H1 (cell line): Measurements from ENCODE around the gene C2CD4C. TPM values are rescaled to one million over a fixed set of nuclear protein-coding genes. Genes with fewer than 3 reads are reported as not detected.

Experiments
- CTCF ChIA-PET: fragments of 300-600 bp; sonication (Branson Sonifier 250); formaldehyde crosslinking; loops from one replicate; lab custom pipeline; 2021; ENCODE audit not compliant: partially characterized antibody; lab: Charles Lee
- POLR2A ChIA-PET: fragments of 300-600 bp; sonication (Branson Sonifier 250); formaldehyde crosslinking; loops from one replicate; lab custom pipeline; 2021; ENCODE audit warnings: inconsistent platforms; ENCODE audit not compliant: partially characterized antibody; lab: Charles Lee
- DNase-seq, 2 experiments: peaks; one replicate each; pipeline versions ENCODE4 v3.0.0 to v3.0.0-alpha.2; 2010 to 2022; ENCODE audit warnings: low spot score in 2 of 2, low read depth in 1 of 2, mixed read lengths in 1 of 2
- FAIRE-seq: peaks from 2 replicates; lab custom pipeline; 2011; peaks lifted over from hg19 to GRCh38; lab: Jason Lieb, UNC
- H2AFZ ChIP-seq: 2 replicates; pipeline ENCODE4 v1.8.1; 2012; ENCODE audit warnings: low read length, inconsistent platforms
- H2AK5ac ChIP-seq: 2 replicates; pipeline ENCODE4 v1.6.1; 2013; ENCODE audit warnings: low read depth, low read length
- H2BK120ac ChIP-seq: replicated peaks from 2 replicates; pipeline ENCODE3; 2013; ENCODE audit warnings: low read depth, low read length, inconsistent platforms
- H2BK12ac ChIP-seq: 2 replicates; pipeline ENCODE4 v1.6.1; 2013; ENCODE audit warnings: low read depth, low read length
- H2BK15ac ChIP-seq: 2 replicates; pipeline ENCODE4 v1.6.1; 2013; ENCODE audit warnings: low read length
- H2BK20ac ChIP-seq: 2 replicates; pipeline ENCODE4 v1.6.1; 2013; ENCODE audit warnings: low read length
- H2BK5ac ChIP-seq: 2 replicates; pipeline ENCODE4 v1.6.1; 2013; ENCODE audit warnings: low read depth, low read length
- H3K14ac ChIP-seq: 2 replicates; pipeline ENCODE4 v1.6.1; 2013; ENCODE audit warnings: inconsistent platforms; ENCODE audit not compliant: insufficient read length
- H3K18ac ChIP-seq: 2 replicates; pipeline ENCODE4 v1.6.1; 2013; ENCODE audit warnings: low read length; ENCODE audit errors: extremely low read depth
- H3K23ac ChIP-seq: 2 replicates; pipeline ENCODE4 v1.6.1; 2013; ENCODE audit warnings: inconsistent platforms; ENCODE audit not compliant: insufficient read length
- H3K23me2 ChIP-seq: 2 replicates; pipeline ENCODE4 v1.6.1; 2013; ENCODE audit warnings: low read depth, low read length
- H3K27ac ChIP-seq: 2 replicates; pipeline ENCODE4 v1.6.1; 2011; ENCODE audit warnings: low read depth, low read length, inconsistent platforms
- H3K27me3 ChIP-seq, 4 experiments: replicated peaks in 1 of 4; 1 replicate in 1 of 4; 2 replicates in 3 of 4; pipeline versions ENCODE4 v1.6.1 to v1.8.1; 2011 to 2013; ENCODE audit warnings: low read length in 3 of 4, mild to moderate bottlenecking in 3 of 4, inconsistent platforms in 2 of 4, mixed read lengths in 2 of 4, moderate library complexity in 1 of 4; ENCODE audit not compliant: control insufficient read depth in 3 of 4, insufficient read depth in 3 of 4; ENCODE audit errors: extremely low read depth in 1 of 4
- H3K36me3 ChIP-seq, 4 experiments: 2 replicates each; pipeline versions ENCODE4 v1.6.1 to v1.8.1; 2011 to 2013; ENCODE audit warnings: mild to moderate bottlenecking in 4 of 4, low read length in 3 of 4, moderate library complexity in 2 of 4, control low read depth in 1 of 4, inconsistent platforms in 1 of 4; ENCODE audit not compliant: insufficient read depth in 4 of 4, control insufficient read depth in 2 of 4
- H3K4ac ChIP-seq: replicated peaks from 2 replicates; pipeline ENCODE3; 2013; ENCODE audit warnings: low read length, low read depth, mixed read lengths, inconsistent platforms; ENCODE audit not compliant: insufficient read length
- H3K4me1 ChIP-seq, 4 experiments: replicated peaks in 1 of 4; 1 replicate in 1 of 4; 2 replicates in 3 of 4; pipeline versions ENCODE4 v1.6.1 to v1.8.1; 2011 to 2013; ENCODE audit warnings: low read length in 3 of 4, inconsistent platforms in 2 of 4, mixed read lengths in 1 of 4; ENCODE audit not compliant: insufficient read depth in 4 of 4, control insufficient read depth in 3 of 4
- H3K4me2 ChIP-seq, 2 experiments: 2 replicates each; pipeline versions ENCODE4 v1.6.1 to v1.8.1; 2011 to 2013; ENCODE audit warnings: low read depth in 2 of 2, low read length in 2 of 2, control low read depth in 1 of 2, inconsistent platforms in 1 of 2, mild to moderate bottlenecking in 1 of 2; ENCODE audit not compliant: insufficient read depth in 1 of 2
- H3K4me3 ChIP-seq, 4 experiments: fragments of 200-600, 300-600 bp in 1 of 4; sonication (generic), shearing (Covaris generic), sonication (Bioruptor Twin) in 1 of 4; 2 replicates each; pipeline versions ENCODE4 v1.5.1 to v1.8.1; 2011 to 2016; ENCODE audit warnings: low read length in 4 of 4, low read depth in 3 of 4, control low read depth in 2 of 4, inconsistent platforms in 2 of 4, mild to moderate bottlenecking in 2 of 4, mixed read lengths in 1 of 4, moderate library complexity in 1 of 4; ENCODE audit not compliant: insufficient read depth in 2 of 4; ENCODE audit errors: extremely low read depth in 1 of 4
- H3K56ac ChIP-seq: replicated peaks from 2 replicates; pipeline ENCODE3; 2013; ENCODE audit warnings: low read depth, mild to moderate bottlenecking, mixed read lengths, low read length, inconsistent platforms; ENCODE audit not compliant: insufficient read length
- H3K79me1 ChIP-seq: 2 replicates; pipeline ENCODE4 v1.6.1; 2013; ENCODE audit warnings: low read depth, low read length, control low read depth
- H3K79me2 ChIP-seq, 2 experiments: 2 replicates each; pipeline versions ENCODE4 v1.6.1 to v1.8.1; 2012 to 2013; ENCODE audit warnings: low read length in 2 of 2, mild to moderate bottlenecking in 2 of 2, inconsistent platforms in 1 of 2; ENCODE audit not compliant: insufficient read depth in 2 of 2, control insufficient read depth in 1 of 2
- H3K9ac ChIP-seq, 4 experiments: replicated peaks in 1 of 4; 1 replicate in 1 of 4; 2 replicates in 3 of 4; pipeline versions ENCODE4 v1.6.1 to v1.8.1; 2011 to 2013; ENCODE audit warnings: low read depth in 3 of 4, low read length in 3 of 4, control low read depth in 2 of 4, mild to moderate bottlenecking in 2 of 4, moderate library complexity in 2 of 4, inconsistent platforms in 1 of 4; ENCODE audit errors: extremely low read depth in 1 of 4
- H3K9me3 ChIP-seq, 2 experiments: 2 replicates each; pipeline versions ENCODE4 v1.6.1 to v1.8.1; 2012 to 2013; ENCODE audit warnings: mild to moderate bottlenecking in 2 of 2, moderate library complexity in 2 of 2, control low read depth in 1 of 2, inconsistent platforms in 1 of 2, low read depth in 1 of 2, low read length in 1 of 2, mixed read lengths in 1 of 2; ENCODE audit not compliant: insufficient read depth in 2 of 2
- H4K20me1 ChIP-seq, 2 experiments: replicated peaks in 1 of 2; 2 replicates each; pipeline versions ENCODE3 to v1.8.1; 2011 to 2013; ENCODE audit warnings: inconsistent platforms in 2 of 2, low read length in 2 of 2, mild to moderate bottlenecking in 1 of 2; ENCODE audit not compliant: insufficient read depth in 2 of 2, control insufficient read depth in 1 of 2
- H4K5ac ChIP-seq: 2 replicates; pipeline ENCODE4 v1.6.1; 2013; ENCODE audit warnings: low read length, low read depth, mixed read lengths, inconsistent platforms; ENCODE audit not compliant: insufficient read length
- H4K8ac ChIP-seq: 2 replicates; pipeline ENCODE4 v1.8.0; 2013; ENCODE audit warnings: mild to moderate bottlenecking, moderate library complexity, low read length, inconsistent platforms; ENCODE audit not compliant: insufficient read depth; ENCODE audit errors: extremely low read depth
- H4K91ac ChIP-seq: replicated peaks from 2 replicates; pipeline ENCODE3; 2013; ENCODE audit warnings: low read length, mixed read lengths, inconsistent platforms; ENCODE audit not compliant: insufficient read length
- BACH1 ChIP-seq: IDR thresholded peaks from 2 replicates; pipeline ENCODE4 v1.6.1; 2012; ENCODE audit warnings: low read length, improper control_type of control experiment
- BCL11A ChIP-seq, 2 experiments: IDR thresholded peaks; one replicate each; pipeline ENCODE4 v1.6.1; 2011; ENCODE audit warnings: low read depth in 2 of 2, low read length in 2 of 2, mild to moderate bottlenecking in 2 of 2
- GTF2F1 ChIP-seq: IDR thresholded peaks from 2 replicates; pipeline ENCODE4 v1.6.1; 2012; ENCODE audit warnings: low read depth, low read length, improper control_type of control experiment, borderline replicate concordance
- HDAC2 ChIP-seq, 2 experiments: fragments of 300-600 bp in 1 of 2; sonication (generic) in 1 of 2; IDR thresholded peaks; 2 replicates each; pipeline ENCODE4 v1.6.1; 2011 to 2012; ENCODE audit warnings: low read depth in 2 of 2, low read length in 2 of 2, mild to moderate bottlenecking in 2 of 2, moderate library complexity in 2 of 2, borderline replicate concordance in 1 of 2, inconsistent platforms in 1 of 2
- JUND ChIP-seq: IDR thresholded peaks from 2 replicates; pipeline ENCODE4 v1.6.1; 2011; ENCODE audit warnings: mild to moderate bottlenecking, improper control_type of control experiment, low read length
- KDM1A ChIP-seq: fragments of 200-600, 300-600 bp; sonication (generic); IDR thresholded peaks from 2 replicates; pipeline ENCODE4 v1.7.1; 2016; ENCODE audit warnings: mild to moderate bottlenecking, low read length, borderline replicate concordance
- KDM5A ChIP-seq: fragments of 200-600 bp; IDR thresholded peaks from 2 replicates; pipeline ENCODE4 v1.7.1; 2012; ENCODE audit warnings: mild to moderate bottlenecking, low read length, inconsistent platforms, mixed read lengths
- MAX ChIP-seq: IDR thresholded peaks from 2 replicates; pipeline ENCODE4 v1.6.1; 2012; ENCODE audit warnings: inconsistent platforms
- NRF1 ChIP-seq: IDR thresholded peaks from 2 replicates; pipeline ENCODE4 v1.6.1; 2011; ENCODE audit warnings: mild to moderate bottlenecking, low read depth, low read length, improper control_type of control experiment
- RAD21 ChIP-seq, 2 experiments: IDR thresholded peaks in 1 of 2; conservative IDR thresholded peaks in 1 of 2; 2 replicates each; pipeline ENCODE4 v1.6.1; 2011; ENCODE audit warnings: low read depth in 2 of 2, low read length in 2 of 2, improper control_type of control experiment in 1 of 2, inconsistent platforms in 1 of 2, mild to moderate bottlenecking in 1 of 2, moderate library complexity in 1 of 2
- RFX5 ChIP-seq: IDR thresholded peaks from 2 replicates; pipeline ENCODE4 v1.6.1; 2011; ENCODE audit warnings: low read depth, low read length, improper control_type of control experiment, borderline replicate concordance
- SAP30 ChIP-seq: fragments of 300-600 bp; sonication (generic); IDR thresholded peaks from 2 replicates; pipeline ENCODE4 v1.7.1; 2012; ENCODE audit warnings: low read length, moderate library complexity, mild to moderate bottlenecking, inconsistent platforms; ENCODE audit not compliant: insufficient read depth, insufficient replicate concordance
- SUZ12 ChIP-seq: fragments of 200-600 bp; sonication (generic); IDR thresholded peaks from 2 replicates; pipeline ENCODE4 v1.6.1; 2012; ENCODE audit warnings: mild to moderate bottlenecking, inconsistent platforms, low read length, moderate library complexity, mixed read lengths
- TEAD4 ChIP-seq: IDR thresholded peaks from 2 replicates; pipeline ENCODE4 v1.6.1; 2012; ENCODE audit warnings: low read depth, low read length, inconsistent platforms, mixed read lengths
- WGBS, 2 experiments: shearing (Covaris generic) in 1 of 2; methylation state at CpG; one replicate each; pipeline versions ENCODE4 v1.1.6 to v1.1.7; 2013 to 2015; ENCODE audit warnings: low lambda C conversion rate in 2 of 2, mixed read lengths in 2 of 2, inconsistent platforms in 1 of 2, low coverage in 1 of 2, missing lambda C conversion rate in 1 of 2; ENCODE audit not compliant: insufficient replicate concordance in 2 of 2, insufficient coverage in 1 of 2, insufficient read length in 1 of 2; ENCODE audit errors: extremely low coverage in 1 of 2, missing lambda C conversion rate in 1 of 2; 5-methylcytosine and 5-hydroxymethylcytosine counted together
- polyA plus RNA-seq, 7 experiments: library from polyadenylated mRNA; depleted of rRNA in 3 of 7; stranded (reverse) in 5 of 7; unstranded in 2 of 7; fragments of >200 nt in 5 of 7; fragments of 200-250 nt in 2 of 7; gene quantifications; 1 replicate in 5 of 7; 2 replicates in 1 of 7; 4 replicates in 1 of 7; pipeline versions ENCODE4 v1.2.1 to v1.2.3, GENCODE V29; 2011 to 2013; ENCODE audit warnings: missing spikeins in 2 of 7, mixed read lengths in 2 of 7
- total RNA-seq: library from RNA; stranded (reverse); fragmentation: NEBNext Ultra II Directional; extraction: Animal tissue kit (Norgen Biotek cat#: 25700); gene quantifications from 2 replicates; pipeline ENCODE4 v1.2.1, GENCODE V29; 2021

C2CD4C gene
- total and polyA plus RNA-seq, 2 of the 8 experiments (the other 6 are each of a cell fraction or from before 2014, with no cell fraction given) = 3.8 to 6.3 TPM

GRCh38 chr19:415292-415691, 6.3 kb upstream of the C2CD4C start:
- no peak for DNase-seq
- Histone ChIP-seq H2BK120ac (no peak overlapping the region), H3K79me2 (no peaks in the 10 kb centered on the region), H4K20me1 (no peaks in the 10 kb centered on the region), H4K5ac (no peak overlapping the region), H3K23ac (no peak overlapping the region), H2BK20ac (no peak overlapping the region), H3K27me3 (peaks cover 0 to 2% (median 1%) of the 10 kb centered on the region in 4 experiments; a peak in 3 of 7 replicates), H3K27ac (no peak overlapping the region), H3K4me3 (no peak overlapping the region), H2AK5ac (no peak overlapping the region), H4K91ac (no peak overlapping the region), H3K36me3 (no peaks in the 10 kb centered on the region), H3K56ac (peak overlapping the region; percentile 65), H2BK15ac (no peak overlapping the region), H2BK5ac (no peak overlapping the region), H3K4ac (no peak overlapping the region), H3K9ac (no peak overlapping the region), H2AFZ (no peak overlapping the region), H3K79me1 (no peaks in the 10 kb centered on the region), H3K23me2 (peaks cover 8% of the 10 kb centered on the region; the same call in 1 of the 2 replicates), H3K14ac (no peak overlapping the region), H3K9me3 (no peaks in the 10 kb centered on the region), H2BK12ac (no peak overlapping the region), H4K8ac (no peak overlapping the region), H3K4me1 (peaks cover 0 to 27% (median 16%) of the 10 kb centered on the region in 4 experiments; a peak in 6 of 7 replicates), H3K4me2 (no peak overlapping the region), H3K18ac (no peak overlapping the region)
- POLR2A ChIA-PET = no interaction called here
- FAIRE-seq = no peak
- CTCF ChIA-PET = interaction anchor here (0.5 kb wide), 1 partner anchor 302 kb away, joined by 3 read pairs; no protein-coding TSS in a partner anchor
- 93% methylated on average over 1 of the region's 1 CpG; no CpG with 5 or more reads in 1 of the 2 experiments for WGBS, 2 experiments
- TF ChIP-seq RFX5 = no peak
- TF ChIP-seq GTF2F1 = no peak
- no peak for TF ChIP-seq SUZ12
- TF ChIP-seq KDM5A = no peak
- TF ChIP-seq TEAD4 = no peak
- TF ChIP-seq BCL11A (IDR thresholded peaks at IDR 0.05; ENCODE audit: low read depth in 2 of 2, low read length in 2 of 2) = no peak
- no peak for TF ChIP-seq KDM1A
- no peak for TF ChIP-seq HDAC2 (IDR thresholded peaks at IDR 0.05; ENCODE audit: borderline replicate concordance in 1 of 2, low read depth in 2 of 2, low read length in 2 of 2)
- TF ChIP-seq NRF1 = no peak
- TF ChIP-seq MAX = no peak
- TF ChIP-seq SAP30 = no peak
- TF ChIP-seq BACH1 = no peak
- TF ChIP-seq JUND = no peak
- no peak for TF ChIP-seq RAD21 (IDR thresholded peaks at IDR 0.05 in 1 of 2, conservative IDR thresholded peaks at IDR 0.05 in 1 of 2; ENCODE audit: low read depth in 2 of 2, low read length in 2 of 2)
